HG02943 (cell line): ENCODE data around the gene ANKRD13B.
"Not testable (repeated sequence)": the region's sequence is repeated elsewhere in the genome, so short reads cannot be mapped to it uniquely, and the experiment has no call there.

Experiments used
- ATAC-seq: cut with Tn5 transposase; IDR thresholded peaks from one replicate; pipeline ENCODE4 v1.9.1; 2021; ENCODE audit warnings: mild to moderate bottlenecking, low read depth, moderate library complexity; ENCODE audit not compliant: unreplicated experiment

ANKRD13B gene

GRCh38 chr17:29592850-29593551 is at the start of gene ANKRD13B:
ANKRD13B (plus strand) TSS chr17:29593132; CDS start chr17:29593622, 490 bp downstream.
- ATAC-seq = no peak

- no peak for ATAC-seq
Measured at GRCh38 chr17:29544066-29544465, 48.9 kb upstream of the ANKRD13B start.

- no peak for ATAC-seq
Measured at GRCh38 chr17:29546085-29546484, 46.8 kb upstream of the ANKRD13B start.

GRCh38 chr17:29546830-29547229 is 46.1 kb upstream of the ANKRD13B start:
- no peak for ATAC-seq

DNA sequence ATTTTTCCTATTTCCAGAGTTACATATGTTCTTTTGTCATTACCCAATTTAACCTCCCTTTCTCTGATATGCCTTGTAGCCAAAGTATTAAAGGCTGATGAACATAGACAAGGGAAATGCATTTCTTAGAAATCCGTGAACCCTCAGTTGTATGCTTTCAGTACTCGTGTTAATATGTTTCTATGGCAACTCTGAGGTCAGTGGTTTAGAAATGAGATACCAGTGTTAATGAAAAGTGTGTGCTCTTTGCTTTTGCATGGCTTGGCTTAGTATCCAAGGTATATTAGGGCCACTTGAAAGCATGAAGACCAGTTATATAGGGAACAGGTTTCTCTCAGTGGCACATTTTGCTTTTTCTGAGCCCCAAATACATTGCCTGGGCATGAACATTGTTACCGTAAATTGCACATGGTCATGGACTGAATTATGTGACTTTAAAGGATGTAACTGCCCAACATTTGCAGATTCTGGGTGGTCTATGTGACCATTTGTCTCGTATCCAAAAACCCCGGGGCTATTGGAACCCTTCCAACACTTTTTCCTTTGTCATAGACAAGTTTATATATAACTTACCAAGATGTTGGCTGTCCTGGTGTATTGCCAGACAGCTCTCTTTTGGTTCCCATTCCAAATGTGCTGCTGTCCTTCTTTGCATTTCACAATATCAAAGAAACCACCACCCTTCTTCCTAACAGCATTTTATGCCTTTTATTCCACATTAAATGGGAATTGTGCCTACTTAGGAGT is 43.6 kb upstream of the ANKRD13B start:
- ATAC-seq = no peak

GRCh38 chr17:29555840-29556239 is 37.1 kb upstream of the ANKRD13B start:
- no peak for ATAC-seq

DNA sequence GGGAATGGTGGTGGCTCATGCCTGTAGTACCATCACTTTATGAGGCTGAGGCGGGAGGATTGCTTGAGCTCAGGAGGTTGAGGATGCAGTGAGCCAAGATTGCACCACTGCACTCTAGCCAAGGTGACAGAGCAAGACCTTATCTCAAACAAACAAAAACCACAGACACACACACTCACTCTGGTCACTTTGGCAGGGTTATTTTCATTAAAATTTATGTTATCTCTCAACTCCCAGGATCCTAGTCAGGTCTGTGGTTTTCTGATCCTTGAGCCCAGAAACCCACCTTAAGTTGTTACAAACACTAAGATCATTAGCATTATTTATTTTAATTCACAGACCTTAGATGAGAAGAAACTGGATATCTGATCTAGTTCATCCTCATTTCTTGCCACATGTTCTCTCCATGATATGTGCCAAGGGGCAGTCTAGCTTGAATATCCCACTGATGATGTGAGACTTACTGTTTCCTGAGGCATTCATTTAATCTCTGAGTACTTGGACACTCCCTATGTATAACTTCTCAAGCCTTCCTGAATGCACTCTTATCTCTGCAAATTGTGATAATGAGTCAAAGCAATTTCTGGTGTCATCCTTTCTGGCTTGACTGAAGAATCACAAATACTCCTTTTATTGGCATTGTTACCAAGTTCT is 35.7 kb upstream of the ANKRD13B start:
- ATAC-seq = no peak

DNA sequence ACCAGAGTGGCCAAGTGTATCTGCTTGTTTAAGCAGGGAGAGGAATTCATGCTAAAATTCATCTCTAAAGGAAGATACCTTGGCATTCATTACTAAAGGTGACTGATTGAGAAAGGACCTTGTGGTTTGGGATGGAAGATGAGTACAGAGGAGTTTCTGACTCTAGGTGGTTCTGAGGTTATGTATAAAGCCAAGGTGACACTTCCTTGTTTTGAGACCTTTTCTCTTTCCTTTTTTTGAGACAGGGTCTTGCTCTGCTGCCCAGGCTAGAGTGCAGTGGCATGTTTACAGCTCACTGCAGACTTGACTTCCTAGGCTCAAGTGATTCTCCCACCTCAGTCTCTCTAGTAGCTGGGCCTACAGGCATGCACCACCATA is 35.2 kb upstream of the ANKRD13B start:
- no peak for ATAC-seq

DNA sequence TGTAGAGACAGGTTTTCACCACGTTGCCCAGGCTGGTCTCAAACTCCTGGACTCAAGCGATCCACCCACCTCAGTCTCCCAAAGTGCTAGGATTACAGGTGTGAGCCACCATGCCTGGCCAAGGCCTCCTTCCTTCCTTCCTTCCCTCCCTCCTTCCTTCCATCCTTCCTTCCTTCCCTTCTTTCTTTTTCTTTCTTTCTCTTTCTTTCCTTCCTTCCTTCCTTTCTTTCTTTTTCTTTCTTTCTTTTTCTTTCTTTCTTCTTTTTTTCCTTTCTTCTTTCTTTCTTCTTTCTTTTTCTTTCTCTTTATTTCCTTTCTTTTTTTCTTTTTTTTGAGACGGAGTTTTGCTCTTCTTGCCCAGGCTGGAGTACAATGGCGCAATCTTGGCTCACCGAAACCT is 34.8 kb upstream of the ANKRD13B start:
- ATAC-seq = not testable (repeated sequence)

DNA sequence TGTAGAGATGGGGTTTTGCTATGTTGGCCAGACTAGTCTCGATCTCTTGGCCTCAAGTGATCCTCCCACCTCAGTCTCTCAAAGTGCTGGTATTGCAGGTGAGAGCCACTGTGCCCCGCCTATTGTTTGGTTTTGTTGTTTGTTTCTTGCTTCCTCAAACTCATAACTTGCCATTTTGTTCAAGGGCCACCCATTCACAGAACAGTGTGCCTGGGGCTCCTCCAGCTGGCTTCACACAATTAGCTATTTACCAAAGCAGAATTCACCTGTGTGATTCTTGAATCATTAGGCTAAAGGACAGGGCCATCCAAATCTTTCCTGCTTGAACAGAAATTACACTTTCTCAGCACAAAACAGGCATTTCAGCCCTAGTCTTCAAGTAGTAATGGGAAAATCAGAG is 33.3 kb upstream of the ANKRD13B start:
- ATAC-seq = no peak

GRCh38 chr17:29560316-29560715 is 32.6 kb upstream of the ANKRD13B start:
- ATAC-seq = no peak

GRCh38 chr17:29561554-29562517 is 31.1 kb upstream of the ANKRD13B start:
- no peak for ATAC-seq

- no peak for ATAC-seq
Measured at GRCh38 chr17:29562615-29563014, 30.3 kb upstream of the ANKRD13B start.

DNA sequence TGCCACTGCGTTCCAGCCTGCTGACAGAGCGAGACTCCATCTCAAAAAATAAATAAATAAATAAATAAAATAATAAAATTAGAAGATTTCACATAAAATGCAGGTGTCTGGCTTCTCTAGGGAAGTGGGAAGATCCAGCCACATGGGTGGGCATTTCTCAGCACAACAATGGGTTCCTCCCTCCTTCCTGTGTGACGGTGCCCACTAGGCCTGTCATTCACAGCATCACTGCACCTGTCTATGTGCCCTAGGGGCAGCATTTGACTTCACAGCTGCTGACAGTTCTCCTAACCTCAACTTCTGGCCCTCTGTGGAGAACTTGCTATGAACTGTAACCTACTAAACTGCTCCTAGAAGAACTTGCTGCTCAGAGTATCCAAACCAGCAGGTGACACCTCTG is 29.1 kb upstream of the ANKRD13B start:
- ATAC-seq = no peak

- ATAC-seq = no peak
Measured at GRCh38 chr17:29565643-29566472, 27.1 kb upstream of the ANKRD13B start.

DNA sequence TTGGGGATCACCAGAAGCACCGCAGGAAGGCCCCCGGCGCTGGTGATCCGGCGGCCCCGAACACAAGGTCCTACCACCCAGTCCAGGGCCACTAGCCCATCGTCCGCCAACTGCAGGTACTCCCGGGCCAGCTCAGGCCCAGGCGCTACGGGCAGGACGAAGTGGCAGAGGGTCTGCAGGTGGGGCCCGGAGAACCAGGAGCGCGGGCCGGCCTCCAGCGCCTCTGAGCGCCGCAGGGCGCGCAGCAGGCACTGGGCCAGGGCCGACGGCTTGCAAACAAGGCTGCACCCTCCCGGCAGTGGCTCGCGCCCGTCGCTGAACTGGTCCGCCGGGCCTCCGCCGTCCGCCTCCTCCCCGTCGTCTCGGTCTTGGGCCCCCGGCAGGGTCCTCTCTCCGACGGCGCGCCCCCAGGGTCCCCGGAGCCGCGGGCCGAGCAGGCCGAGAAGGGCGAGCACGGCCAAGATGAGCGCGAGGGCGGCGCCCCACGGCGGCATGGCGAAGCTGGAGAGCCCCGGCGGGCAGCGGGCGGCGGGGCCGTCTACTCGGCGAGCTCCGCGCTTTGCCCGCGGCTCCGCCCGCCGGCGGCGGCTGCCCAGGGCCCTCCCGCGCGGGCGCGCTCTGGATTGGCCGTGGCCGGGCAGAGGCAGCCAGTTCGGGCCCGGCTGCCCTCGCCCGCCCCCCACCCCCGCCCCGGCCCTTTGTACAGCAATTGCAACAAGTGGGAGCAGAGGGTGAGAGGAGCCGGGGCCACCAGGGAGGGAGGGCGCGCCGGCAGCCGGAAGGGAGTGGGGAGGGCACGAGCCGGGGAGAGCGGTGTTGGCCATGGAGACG is 26.2 kb upstream of the ANKRD13B start, which contains the start of gene ABHD15:
Gene ABHD15, minus strand, starts transcription at position 565 of the 831 bp plus-strand sequence. Its CDS starts 71 bp downstream, at position 494.
- no peak for ATAC-seq

- no peak for ATAC-seq
Measured at GRCh38 chr17:29567304-29567553, 25.7 kb upstream of the ANKRD13B start.

- peak; percentile 40 for ATAC-seq
Measured at GRCh38 chr17:29567554-29568330, 25.2 kb upstream of the ANKRD13B start.
